Stomach (tissue), 4 donors: Measurements from ENCODE around the gene CTNNA1.

Experiments used
- EP300 ChIP-seq: sonication (generic); formaldehyde crosslinking; IDR thresholded peaks from one replicate; pipeline ENCODE4 v1.6.1; 2017; ENCODE audit warnings: antibody characterized with exemption
- POLR2A ChIP-seq, 4 donors: fragments of 450-650 bp; IDR thresholded peaks; one replicate each; pipeline ENCODE4 v1.6.1; 2016; ENCODE audit warnings: antibody characterized with exemption in 4 of 4, control low read depth in 2 of 4, mild to moderate bottlenecking in 1 of 4, moderate library complexity in 1 of 4
- TF ChIP-seq, protein P1 (sequence below), 7 experiments: fragments of 450-650 bp in 4 of 7; fragments of 200-600 bp in 3 of 7; sonication (generic) in 3 of 7; IDR thresholded peaks; one replicate each; pipeline ENCODE4 v1.5.1; 2016 to 2019; ENCODE audit warnings: antibody characterized with exemption in 7 of 7, control low read depth in 2 of 7, mild to moderate bottlenecking in 1 of 7

GRCh38 chr5:138725818-138726416 is 27.3 kb upstream of the CTNNA1 start:
- TF ChIP-seq, protein P1, sequence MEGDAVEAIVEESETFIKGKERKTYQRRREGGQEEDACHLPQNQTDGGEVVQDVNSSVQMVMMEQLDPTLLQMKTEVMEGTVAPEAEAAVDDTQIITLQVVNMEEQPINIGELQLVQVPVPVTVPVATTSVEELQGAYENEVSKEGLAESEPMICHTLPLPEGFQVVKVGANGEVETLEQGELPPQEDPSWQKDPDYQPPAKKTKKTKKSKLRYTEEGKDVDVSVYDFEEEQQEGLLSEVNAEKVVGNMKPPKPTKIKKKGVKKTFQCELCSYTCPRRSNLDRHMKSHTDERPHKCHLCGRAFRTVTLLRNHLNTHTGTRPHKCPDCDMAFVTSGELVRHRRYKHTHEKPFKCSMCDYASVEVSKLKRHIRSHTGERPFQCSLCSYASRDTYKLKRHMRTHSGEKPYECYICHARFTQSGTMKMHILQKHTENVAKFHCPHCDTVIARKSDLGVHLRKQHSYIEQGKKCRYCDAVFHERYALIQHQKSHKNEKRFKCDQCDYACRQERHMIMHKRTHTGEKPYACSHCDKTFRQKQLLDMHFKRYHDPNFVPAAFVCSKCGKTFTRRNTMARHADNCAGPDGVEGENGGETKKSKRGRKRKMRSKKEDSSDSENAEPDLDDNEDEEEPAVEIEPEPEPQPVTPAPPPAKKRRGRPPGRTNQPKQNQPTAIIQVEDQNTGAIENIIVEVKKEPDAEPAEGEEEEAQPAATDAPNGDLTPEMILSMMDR (IDR thresholded peaks at IDR 0.05) = no peak
- TF ChIP-seq EP300 = no peak
- TF ChIP-seq POLR2A (IDR thresholded peaks at IDR 0.05) = no peak
